Common myeloid progenitor, CD34-positive (primary cell): ENCODE data around the gene HSBP1.

Source experiments
- CTCF ChIA-PET: fragments of 350-600 bp; sonication (Branson Sonifier 250); formaldehyde crosslinking; loops from one replicate; lab custom pipeline; 2021; ENCODE audit warnings: antibody characterized with exemption; lab: Charles Lee
- POLR2A ChIA-PET: fragments of 350-600 bp; sonication (Branson Sonifier 250); formaldehyde crosslinking; loops from one replicate; lab custom pipeline; 2021; ENCODE audit warnings: antibody characterized with exemption; lab: Charles Lee
- DNase-seq, 3 donors: peaks; one replicate each; pipeline versions ENCODE4 v3.0.0 to v3.0.0-alpha.2; 2013
- H3K27ac ChIP-seq, 2 experiments: 1 replicate in 1 of 2; 2 replicates in 1 of 2; pipeline ENCODE4 v1.7.0; 2013; ENCODE audit warnings: inconsistent platforms in 2 of 2, low read length in 2 of 2, mild to moderate bottlenecking in 2 of 2, low read depth in 1 of 2, moderate library complexity in 1 of 2; ENCODE audit not compliant: severe bottlenecking in 2 of 2, insufficient read depth in 1 of 2, poor library complexity in 1 of 2
- H3K27me3 ChIP-seq, 5 experiments: replicated peaks in 2 of 5; 1 replicate in 3 of 5; 2 replicates in 2 of 5; pipeline versions ENCODE4 v1.6.1 to v1.7.0; 2013; ENCODE audit warnings: low read length in 4 of 5, mild to moderate bottlenecking in 2 of 5, moderate library complexity in 2 of 5, inconsistent platforms in 1 of 5; ENCODE audit not compliant: insufficient read depth in 5 of 5, control insufficient read depth in 4 of 5
- H3K36me3 ChIP-seq, 4 experiments: 1 replicate in 2 of 4; 2 replicates in 2 of 4; pipeline versions ENCODE4 v1.6.1 to v1.7.0; 2013; ENCODE audit warnings: low read length in 3 of 4, control low read depth in 1 of 4, mild to moderate bottlenecking in 1 of 4; ENCODE audit not compliant: control insufficient read depth in 4 of 4, insufficient read depth in 4 of 4
- H3K4me1 ChIP-seq, 4 experiments: 1 replicate in 3 of 4; 2 replicates in 1 of 4; pipeline versions ENCODE4 v1.6.1 to v1.7.1; 2013; ENCODE audit warnings: low read length in 3 of 4, mild to moderate bottlenecking in 3 of 4, control low read depth in 1 of 4, inconsistent platforms in 1 of 4, moderate library complexity in 1 of 4; ENCODE audit not compliant: control insufficient read depth in 4 of 4, insufficient read depth in 4 of 4; ENCODE audit errors: control extremely low read depth in 1 of 4
- H3K4me3 ChIP-seq, 7 experiments: 1 replicate in 4 of 7; 2 replicates in 3 of 7; pipeline versions ENCODE4 v1.5.1 to v1.7.0; 2013; ENCODE audit warnings: mild to moderate bottlenecking in 7 of 7, low read length in 6 of 7, moderate library complexity in 6 of 7, inconsistent platforms in 2 of 7, low read depth in 2 of 7, control low read depth in 1 of 7; ENCODE audit not compliant: insufficient read depth in 4 of 7, control insufficient read depth in 1 of 7; ENCODE audit errors: extremely low read depth in 1 of 7
- H3K9me3 ChIP-seq, 5 experiments: 1 replicate in 4 of 5; 2 replicates in 1 of 5; pipeline versions ENCODE4 v1.6.1 to v1.7.1; 2013; ENCODE audit warnings: low read length in 4 of 5, mild to moderate bottlenecking in 2 of 5, inconsistent platforms in 1 of 5, low read depth in 1 of 5, moderate library complexity in 1 of 5; ENCODE audit not compliant: control insufficient read depth in 4 of 5, insufficient read depth in 2 of 5; ENCODE audit errors: control extremely low read depth in 1 of 5
- WGBS: methylation state at CpG from one replicate; pipeline ENCODE4 v1.1.5; 2013; ENCODE audit not compliant: insufficient coverage; 5-methylcytosine and 5-hydroxymethylcytosine counted together

HSBP1 gene

GRCh38 chr16:83843657-83844056 is 35.9 kb downstream of the HSBP1 start:
- Histone ChIP-seq H3K27ac (no peak overlapping the region), H3K4me1 (peaks cover 7 to 40% (median 28%) of the 10 kb centered on the region in 4 experiments), H3K27me3 (no peaks in the 10 kb centered on the region), H3K36me3 (no peaks in the 10 kb centered on the region), H3K9me3 (no peaks in the 10 kb centered on the region), H3K4me3 (no peak overlapping the region)
- DNase-seq: peak in 2 of 3 donors; percentile 46 to 56
- ChIA-PET CTCF (interaction anchor here (5.9 kb wide), 1 partner anchor 17 kb away, joined by 29 read pairs; no protein-coding TSS in a partner anchor), POLR2A (no interaction called here)
- 36% methylated on average over 9 of the region's 10 CpGs for WGBS

GRCh38 chr16:83845263-83845662 is 37.5 kb downstream of the HSBP1 start:
- WGBS: 94% methylated on average over 8 of the region's 8 CpGs
- no peaks in the 10 kb centered on the region for H3K36me3 ChIP-seq
- no peak overlapping the region for H3K27ac ChIP-seq
- no peak overlapping the region for H3K4me3 ChIP-seq
- POLR2A ChIA-PET: no interaction called here
- peaks cover 7 to 40% (median 28%) of the 10 kb centered on the region in 4 experiments for H3K4me1 ChIP-seq
- H3K9me3 ChIP-seq: no peaks in the 10 kb centered on the region
- no peaks in the 10 kb centered on the region for H3K27me3 ChIP-seq
- DNase-seq: no peak
- CTCF ChIA-PET: no interaction called here

GRCh38 chr16:83847371-83848225 is 39.8 kb downstream of the HSBP1 start:
- Histone ChIP-seq H3K9me3 (no peaks in the 10 kb centered on the region), H3K36me3 (no peaks in the 10 kb centered on the region), H3K27me3 (no peaks in the 10 kb centered on the region), H3K27ac (no peak overlapping the region), H3K4me3 (no peak overlapping the region), H3K4me1 (peaks cover 5 to 33% (median 21%) of the 10 kb centered on the region in 4 experiments)
- WGBS: 90% methylated on average over 5 of the region's 14 CpGs
- DNase-seq: peak in 2 of 3 donors; percentile 61 to 68
- CTCF ChIA-PET: interaction anchor here (1.0 kb wide), 1 partner anchor 24 kb away, joined by 3 read pairs; no protein-coding TSS in a partner anchor
- POLR2A ChIA-PET: interaction anchor here (0.7 kb wide), 1 partner anchor 28 kb away, joined by 3 read pairs; no protein-coding TSS in a partner anchor

GRCh38 chr16:83849421-83849820 is 41.6 kb downstream of the HSBP1 start:
- ChIA-PET POLR2A (no interaction called here), CTCF (interaction anchor here (1.4 kb wide), 1 partner anchor 25 kb away, joined by 4 read pairs; no protein-coding TSS in a partner anchor)
- Histone ChIP-seq H3K4me3 (no peak overlapping the region), H3K27ac (no peak overlapping the region), H3K9me3 (no peaks in the 10 kb centered on the region), H3K27me3 (no peaks in the 10 kb centered on the region), H3K4me1 (peaks cover 0 to 15% (median 7%) of the 10 kb centered on the region in 4 experiments), H3K36me3 (no peaks in the 10 kb centered on the region)
- WGBS: 98% methylated on average over 6 of the region's 6 CpGs
- no peak for DNase-seq

- POLR2A ChIA-PET: no interaction called here
- no peak overlapping the region for H3K27ac ChIP-seq
- H3K36me3 ChIP-seq: no peaks in the 10 kb centered on the region
- H3K4me3 ChIP-seq: no peak overlapping the region
- WGBS: 100% methylated on average over 2 of the region's 5 CpGs
- H3K9me3 ChIP-seq: no peaks in the 10 kb centered on the region
- CTCF ChIA-PET: interaction anchor here (0.7 to 1.1 kb wide), 2 partner anchors 24 to 25 kb away, joined by 3 to 4 read pairs; no protein-coding TSS in a partner anchor
- H3K4me1 ChIP-seq: peaks cover 0 to 9% (median 5%) of the 10 kb centered on the region in 4 experiments
- no peak for DNase-seq
- no peaks in the 10 kb centered on the region for H3K27me3 ChIP-seq
Observed at GRCh38 chr16:83850947-83851346, 43.2 kb downstream of the HSBP1 start.

GRCh38 chr16:83851473-83851872 is 43.7 kb downstream of the HSBP1 start:
- DNase-seq: no peak
- no peak overlapping the region for H3K27ac ChIP-seq
- WGBS: 100% methylated on average over 3 of the region's 4 CpGs
- H3K4me3 ChIP-seq: no peak overlapping the region
- CTCF ChIA-PET: interaction anchor here (0.7 to 1.1 kb wide), 2 partner anchors 24 to 26 kb away, joined by 3 to 4 read pairs; no protein-coding TSS in a partner anchor
- POLR2A ChIA-PET: no interaction called here
- H3K9me3 ChIP-seq: no peaks in the 10 kb centered on the region
- H3K4me1 ChIP-seq: peaks cover 0 to 9% (median 5%) of the 10 kb centered on the region in 4 experiments
- H3K36me3 ChIP-seq: no peaks in the 10 kb centered on the region
- H3K27me3 ChIP-seq: no peaks in the 10 kb centered on the region

GRCh38 chr16:83852774-83853173 is 45.0 kb downstream of the HSBP1 start:
- 98% methylated on average over 4 of the region's 11 CpGs for WGBS
- POLR2A ChIA-PET: no interaction called here
- Histone ChIP-seq H3K36me3 (no peaks in the 10 kb centered on the region), H3K27ac (no peak overlapping the region), H3K4me3 (no peak overlapping the region), H3K4me1 (peaks cover 0 to 2% (median under 1%) of the 10 kb centered on the region in 4 experiments), H3K27me3 (no peaks in the 10 kb centered on the region), H3K9me3 (no peaks in the 10 kb centered on the region)
- DNase-seq: no peak
- CTCF ChIA-PET: interaction anchor here (1.3 kb wide), 1 partner anchor 26 kb away, joined by 4 read pairs; no protein-coding TSS in a partner anchor
